ENCODE data around the gene BBS4.

The BBS4 gene

GRCh38 chr15:72783004-72783639 lies 97.1 kb downstream of the BBS4 start:
- H3K9me3 ChIP-seq (ENCODE audit: control insufficient read depth, low read length), result no peaks in the 10 kb centered on the region
- peaks cover 18% of the 10 kb centered on the region for H3K4me1 ChIP-seq (ENCODE audit: control insufficient read depth, insufficient read depth, low read length, poor library complexity, severe bottlenecking)
- H3K27ac ChIP-seq (ENCODE audit: low read depth, low read length, severe bottlenecking), result peak overlapping the region; percentile 86
- peak overlapping the region; percentile 96 for H3K4me3 ChIP-seq (ENCODE audit: extremely low read depth, insufficient read depth, low read length, poor library complexity, severe bottlenecking)
- 0 to 1% methylated on average over 37 to 48 of the region's 52 CpGs for WGBS, 2 experiments (ENCODE audit: insufficient coverage in 2 of 2)
- peaks cover 35% of the 10 kb centered on the region for H3K36me3 ChIP-seq (ENCODE audit: control insufficient read depth, insufficient read depth, low read length)

GRCh38 chr15:72783640-72784455 lies 97.8 kb downstream of the BBS4 start, which contains the start of gene ADPGK:
Gene ADPGK, minus strand, starts transcription at chr15:72783758. Its CDS starts 67 bp downstream, at chr15:72783691.
- WGBS, 2 experiments (ENCODE audit: insufficient coverage in 2 of 2), result 1 to 2% methylated on average over 44 to 57 of the region's 68 CpGs
- Histone ChIP-seq H3K4me3 (ENCODE audit: extremely low read depth, insufficient read depth, low read length, poor library complexity, severe bottlenecking) (peak within 1 kb of the TSS; percentile 96), H3K4me1 (ENCODE audit: control insufficient read depth, insufficient read depth, low read length, poor library complexity, severe bottlenecking) (peaks cover 16% of the 10 kb centered on the region), H3K36me3 (ENCODE audit: control insufficient read depth, insufficient read depth, low read length) (peaks cover 28% of the 10 kb centered on the region), H3K9me3 (ENCODE audit: control insufficient read depth, low read length) (no peaks in the 10 kb centered on the region), H3K27ac (ENCODE audit: low read depth, low read length, severe bottlenecking) (peak within 1 kb of the TSS; percentile 86)

- H3K27ac ChIP-seq (ENCODE audit: low read depth, low read length, severe bottlenecking), result peak overlapping the region; percentile 86
- peaks cover 24% of the 10 kb centered on the region for H3K36me3 ChIP-seq (ENCODE audit: control insufficient read depth, insufficient read depth, low read length)
- H3K4me3 ChIP-seq (ENCODE audit: extremely low read depth, insufficient read depth, low read length, poor library complexity, severe bottlenecking), result peak overlapping the region; percentile 96
- peaks cover 10% of the 10 kb centered on the region for H3K4me1 ChIP-seq (ENCODE audit: control insufficient read depth, insufficient read depth, low read length, poor library complexity, severe bottlenecking)
- no peaks in the 10 kb centered on the region for H3K9me3 ChIP-seq (ENCODE audit: control insufficient read depth, low read length)
- 95 to 98% methylated on average over 5 of the region's 7 CpGs for WGBS, 2 experiments (ENCODE audit: insufficient coverage in 2 of 2)
Measured at GRCh38 chr15:72784456-72784876, 98.5 kb downstream of the BBS4 start.

- no peaks in the 10 kb centered on the region for H3K9me3 ChIP-seq (ENCODE audit: control insufficient read depth, low read length)
- peaks cover 15% of the 10 kb centered on the region for H3K36me3 ChIP-seq (ENCODE audit: control insufficient read depth, insufficient read depth, low read length)
- H3K4me1 ChIP-seq (ENCODE audit: control insufficient read depth, insufficient read depth, low read length, poor library complexity, severe bottlenecking), result peaks cover 9% of the 10 kb centered on the region
- H3K4me3 ChIP-seq (ENCODE audit: extremely low read depth, insufficient read depth, low read length, poor library complexity, severe bottlenecking), result no peak overlapping the region
- 67 to 68% methylated on average over 4 of the region's 4 CpGs for WGBS, 2 experiments (ENCODE audit: insufficient coverage in 2 of 2)
- peak overlapping the region; percentile 65 for H3K27ac ChIP-seq (ENCODE audit: low read depth, low read length, severe bottlenecking)
Measured at GRCh38 chr15:72785432-72785831, 99.4 kb downstream of the BBS4 start.

- Histone ChIP-seq H3K27ac (ENCODE audit: low read depth, low read length, severe bottlenecking) (peak overlapping the region; percentile 65), H3K4me3 (ENCODE audit: extremely low read depth, insufficient read depth, low read length, poor library complexity, severe bottlenecking) (no peak overlapping the region), H3K9me3 (ENCODE audit: control insufficient read depth, low read length) (no peaks in the 10 kb centered on the region), H3K4me1 (ENCODE audit: control insufficient read depth, insufficient read depth, low read length, poor library complexity, severe bottlenecking) (peaks cover 9% of the 10 kb centered on the region), H3K36me3 (ENCODE audit: control insufficient read depth, insufficient read depth, low read length) (peaks cover 11% of the 10 kb centered on the region)
- 100% methylated on average over 1 of the region's 2 CpGs for WGBS, 2 experiments (ENCODE audit: insufficient coverage in 2 of 2)
Measured at GRCh38 chr15:72785841-72786240, 99.8 kb downstream of the BBS4 start.

- no peak overlapping the region for H3K4me3 ChIP-seq (ENCODE audit: extremely low read depth, insufficient read depth, low read length, poor library complexity, severe bottlenecking)
- peaks cover 9% of the 10 kb centered on the region for H3K4me1 ChIP-seq (ENCODE audit: control insufficient read depth, insufficient read depth, low read length, poor library complexity, severe bottlenecking)
- H3K36me3 ChIP-seq (ENCODE audit: control insufficient read depth, insufficient read depth, low read length), result peaks cover 7% of the 10 kb centered on the region
- 89 to 91% methylated on average over 3 to 4 of the region's 4 CpGs for WGBS, 2 experiments (ENCODE audit: insufficient coverage in 2 of 2)
- H3K27ac ChIP-seq (ENCODE audit: low read depth, low read length, severe bottlenecking), result no peak overlapping the region
- H3K9me3 ChIP-seq (ENCODE audit: control insufficient read depth, low read length), result no peaks in the 10 kb centered on the region
Measured at GRCh38 chr15:72786242-72786641, 100.2 kb downstream of the BBS4 start.

GRCh38 chr15:72786676-72787345 lies 100.8 kb downstream of the BBS4 start:
- Histone ChIP-seq H3K36me3 (ENCODE audit: control insufficient read depth, insufficient read depth, low read length) (peaks cover 2% of the 10 kb centered on the region), H3K4me1 (ENCODE audit: control insufficient read depth, insufficient read depth, low read length, poor library complexity, severe bottlenecking) (peaks cover 5% of the 10 kb centered on the region), H3K9me3 (ENCODE audit: control insufficient read depth, low read length) (no peaks in the 10 kb centered on the region), H3K27ac (ENCODE audit: low read depth, low read length, severe bottlenecking) (no peak overlapping the region), H3K4me3 (ENCODE audit: extremely low read depth, insufficient read depth, low read length, poor library complexity, severe bottlenecking) (no peak overlapping the region)
- 92 to 96% methylated on average over 6 of the region's 8 CpGs for WGBS, 2 experiments (ENCODE audit: insufficient coverage in 2 of 2)

- H3K27ac ChIP-seq (ENCODE audit: low read depth, low read length, severe bottlenecking), result no peak overlapping the region
- WGBS, 2 experiments (ENCODE audit: insufficient coverage in 2 of 2), result no CpG with 5 or more reads among the region's 1 CpG
- peaks cover 5% of the 10 kb centered on the region for H3K4me1 ChIP-seq (ENCODE audit: control insufficient read depth, insufficient read depth, low read length, poor library complexity, severe bottlenecking)
- no peak overlapping the region for H3K4me3 ChIP-seq (ENCODE audit: extremely low read depth, insufficient read depth, low read length, poor library complexity, severe bottlenecking)
- H3K36me3 ChIP-seq (ENCODE audit: control insufficient read depth, insufficient read depth, low read length), result no peaks in the 10 kb centered on the region
- H3K9me3 ChIP-seq (ENCODE audit: control insufficient read depth, low read length), result no peaks in the 10 kb centered on the region
Measured at GRCh38 chr15:72787526-72787925, 101.5 kb downstream of the BBS4 start.

Data from mesodermal cell (in vitro differentiated cells).